K562 (cell line): Measurements from ENCODE around the gene FGFR1OP2. TPM values are rescaled to one million over a fixed set of nuclear protein-coding genes. Genes with fewer than 3 reads are reported as not detected.
A peak's percentile ranks its signal among the peaks of the same experiment; 100 is the strongest.

ENCODE experiments used
- ARNT ChIP-seq, 2 experiments: fragments of 450-650 bp; IDR thresholded peaks; 2 replicates each; pipeline ENCODE4 v1.6.1; 2016; ENCODE audit warnings: mild to moderate bottlenecking in 1 of 2
- ATF7 ChIP-seq: fragments of 450-650 bp; IDR thresholded peaks from 2 replicates; pipeline ENCODE4 v1.7.1; 2014; ENCODE audit warnings: mild to moderate bottlenecking, moderate library complexity
- C11orf30 ChIP-seq: fragments of 450-650 bp; IDR thresholded peaks from 2 replicates; pipeline ENCODE4 v1.6.1; 2016; ENCODE audit warnings: low read depth, mild to moderate bottlenecking
- CBFA2T2 ChIP-seq: fragments of 450-650 bp; conservative IDR thresholded peaks from 2 replicates; pipeline ENCODE4 v1.6.1; 2017; ENCODE audit warnings: mild to moderate bottlenecking
- CREB1 ChIP-seq, 2 experiments: sonication (generic) in 1 of 2; formaldehyde crosslinking in 1 of 2; IDR thresholded peaks; 2 replicates each; pipeline versions ENCODE4 v1.6.1 to v1.8.0; 2012 to 2022; ENCODE audit warnings: inconsistent platforms in 1 of 2, mild to moderate bottlenecking in 1 of 2, missing genetic modification reagents in 1 of 2, moderate library complexity in 1 of 2
- FOXK2 ChIP-seq, 2 experiments: fragments of 450-650 bp; IDR thresholded peaks in 1 of 2; conservative IDR thresholded peaks in 1 of 2; 2 replicates each; pipeline ENCODE4 v1.6.1; 2016; ENCODE audit warnings: low read depth in 2 of 2, mild to moderate bottlenecking in 1 of 2
- HMGN3 ChIP-seq: IDR thresholded peaks from 2 replicates; pipeline ENCODE4 v1.6.1; 2011; ENCODE audit warnings: borderline replicate concordance, low read depth, mild to moderate bottlenecking, mixed read lengths, low read length; ENCODE audit not compliant: insufficient read length; ENCODE audit errors: extremely low read depth
- MYC ChIP-seq, 2 experiments: fragments of 250-450 bp in 1 of 2; sonication (Bioruptor Pico) in 1 of 2; IDR thresholded peaks; 2 replicates each; pipeline versions ENCODE4 v1.5.1 to v1.6.1; 2012 to 2021; ENCODE audit warnings: low read depth in 2 of 2, borderline replicate concordance in 1 of 2, improper control_type of control experiment in 1 of 2, low read length in 1 of 2, mild to moderate bottlenecking in 1 of 2, moderate library complexity in 1 of 2
- POLR2H ChIP-seq: IDR thresholded peaks from 2 replicates; pipeline ENCODE4 v1.6.1; 2016; ENCODE audit warnings: missing genetic modification characterization, low read depth, mild to moderate bottlenecking, control low read depth, missing compliant biosample characterization, moderate library complexity
- REST ChIP-seq, 2 experiments: fragments of 450-650 bp; formaldehyde crosslinking in 1 of 2; IDR thresholded peaks; 2 replicates each; pipeline versions ENCODE4 v1.4.0 to v1.6.1; 2014 to 2020; ENCODE audit warnings: mild to moderate bottlenecking in 2 of 2, borderline replicate concordance in 1 of 2, low read depth in 1 of 2
- RFX1 ChIP-seq: fragments of 450-650 bp; IDR thresholded peaks from 2 replicates; pipeline ENCODE4 v1.6.1; 2016; ENCODE audit warnings: mild to moderate bottlenecking, moderate library complexity
- RFX7 ChIP-seq: fragments of 250-450 bp; sonication (Bioruptor Pico); IDR thresholded peaks from 2 replicates; pipeline ENCODE4 v1.5.1; 2021; ENCODE audit warnings: mild to moderate bottlenecking
- TCF15 ChIP-seq: fragments of 250-450 bp; sonication (Bioruptor Pico); IDR thresholded peaks from 2 replicates; pipeline ENCODE4 v1.8.0; 2022; ENCODE audit warnings: moderate library complexity, mild to moderate bottlenecking, inconsistent platforms
- USF2 ChIP-seq: sonication (generic); formaldehyde crosslinking; IDR thresholded peaks from 2 replicates; pipeline ENCODE4 v1.5.0; 2020; ENCODE audit warnings: missing genetic modification reagents
- ZSCAN29 ChIP-seq: fragments of 450-650 bp; IDR thresholded peaks from 2 replicates; pipeline ENCODE4 v1.6.1; 2017
- polyA plus RNA-seq, 8 experiments: library from polyadenylated mRNA; depleted of rRNA in 4 of 8; stranded (reverse) in 5 of 8; unstranded in 3 of 8; fragments of >200 nt; fragmentation: Nextera tagmentation in 2 of 8; fragmentation: Illumina TruSeq in 1 of 8; extraction: Ambion mirVana in 2 of 8; extraction: Trizol in 1 of 8; gene quantifications; 2 replicates each; pipeline versions ENCODE4 v1.2.1 to v1.2.3, GENCODE V29; 2011 to 2014; ENCODE audit warnings: inconsistent platforms in 1 of 8, missing spikeins in 1 of 8
- total RNA-seq, 7 experiments: library from RNA; depleted of rRNA in 6 of 7; stranded (reverse); fragments of >200 nt in 6 of 7; fragmentation: Illumina TruSeq in 2 of 7; extraction: Trizol in 2 of 7; gene quantifications; 2 replicates each; pipeline versions ENCODE4 v1.2.1 to v1.2.3, GENCODE V29; 2011 to 2021; ENCODE audit warnings: low replicate concordance in 1 of 7
- TF ChIP-seq, protein P1 (sequence below), 2 experiments: fragments of 450-650 bp; conservative IDR thresholded peaks; 2 replicates each; pipeline ENCODE4 v1.6.1; 2017; ENCODE audit warnings: mild to moderate bottlenecking in 2 of 2, moderate library complexity in 2 of 2
- TF ChIP-seq, protein P2 (sequence below): fragments of 250-450 bp; sonication (Bioruptor Pico); IDR thresholded peaks from 2 replicates; pipeline ENCODE4 v1.8.0; 2021; ENCODE audit warnings: moderate library complexity, mild to moderate bottlenecking, inconsistent platforms

Gene FGFR1OP2
- total and polyA plus RNA-seq, 9 of the 15 experiments (the other 6 are each of a cell fraction or from before 2014, with no cell fraction given), result 31.6 to 49.0 (median 37.1) TPM

- TF ChIP-seq REST (IDR thresholded peaks at IDR 0.05; ENCODE audit: borderline replicate concordance) (no peak), REST (CRISPR knock-in tag; IDR thresholded peaks at IDR 0.05; ENCODE audit: low read depth) (no peak), CREB1 (IDR thresholded peaks at IDR 0.05) (no peak), CREB1 (CRISPR knock-in tag; IDR thresholded peaks at IDR 0.05) (no peak), CBFA2T2 (no peak), POLR2H (tag) (no peak), ARNT (IDR thresholded peaks at IDR 0.05) (no peak), ATF7 (no peak), C11orf30 (peak; percentile 76), RFX1 (no peak), FOXK2 (conservative IDR thresholded peaks at IDR 0.05 in 1 of 2, IDR thresholded peaks at IDR 0.05 in 1 of 2; ENCODE audit: low read depth in 2 of 2) (no peak), ZSCAN29 (no peak), TCF15 (CRISPR knock-in tag) (no peak), USF2 (CRISPR knock-in tag) (no peak), HMGN3 (no peak), MYC (IDR thresholded peaks at IDR 0.05; ENCODE audit: low read depth, low read length) (no peak), MYC (CRISPR knock-in tag; IDR thresholded peaks at IDR 0.05; ENCODE audit: borderline replicate concordance, low read depth) (no peak), RFX7 (no peak)
- TF ChIP-seq, protein P1, sequence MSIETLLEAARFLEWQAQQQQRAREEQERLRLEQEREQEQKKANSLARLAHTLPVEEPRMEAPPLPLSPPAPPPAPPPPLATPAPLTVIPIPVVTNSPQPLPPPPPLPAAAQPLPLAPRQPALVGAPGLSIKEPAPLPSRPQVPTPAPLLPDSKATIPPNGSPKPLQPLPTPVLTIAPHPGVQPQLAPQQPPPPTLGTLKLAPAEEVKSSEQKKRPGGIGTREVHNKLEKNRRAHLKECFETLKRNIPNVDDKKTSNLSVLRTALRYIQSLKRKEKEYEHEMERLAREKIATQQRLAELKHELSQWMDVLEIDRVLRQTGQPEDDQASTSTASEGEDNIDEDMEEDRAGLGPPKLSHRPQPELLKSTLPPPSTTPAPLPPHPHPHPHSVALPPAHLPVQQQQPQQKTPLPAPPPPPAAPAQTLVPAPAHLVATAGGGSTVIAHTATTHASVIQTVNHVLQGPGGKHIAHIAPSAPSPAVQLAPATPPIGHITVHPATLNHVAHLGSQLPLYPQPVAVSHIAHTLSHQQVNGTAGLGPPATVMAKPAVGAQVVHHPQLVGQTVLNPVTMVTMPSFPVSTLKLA (conservative IDR thresholded peaks at IDR 0.05), result no peak
- TF ChIP-seq, protein P2, sequence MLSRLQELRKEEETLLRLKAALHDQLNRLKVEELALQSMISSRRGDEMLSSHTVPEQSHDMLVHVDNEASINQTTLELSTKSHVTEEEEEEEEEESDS (CRISPR knock-in tag), result no peak
These were observed 42.6 kb upstream of the FGFR1OP2 start (continued) for GRCh38 chr12:26895672-26896071.
